Lower leg skin (tissue), 4 donors: ENCODE data around the gene RAD17. TPM values are rescaled to one million over a fixed set of nuclear protein-coding genes. Genes with fewer than 3 reads are reported as not detected.

Experiments
- DNase-seq, 2 donors: peaks; one replicate each; pipeline ENCODE4 v3.0.0-alpha.2; 2019; ENCODE audit warnings: low spot score in 2 of 2
- H3K4me3 ChIP-seq: fragments of 200-600 bp; sonication (generic); 2 replicates; pipeline ENCODE4 v1.5.1; 2017; ENCODE audit warnings: mild to moderate bottlenecking, low read depth; ENCODE audit not compliant: poor library complexity, severe bottlenecking
- POLR2A ChIP-seq, 2 donors: fragments of 450-650 bp; IDR thresholded peaks; one replicate each; pipeline ENCODE4 v1.6.1; 2016 to 2017; ENCODE audit warnings: antibody characterized with exemption in 2 of 2, mild to moderate bottlenecking in 1 of 2, moderate library complexity in 1 of 2
- WGBS, 2 donors: methylation state at CpG; one replicate each; pipeline ENCODE4 v1.1.5; 2018; 5-methylcytosine and 5-hydroxymethylcytosine counted together
- intact Hi-C: fragments of 100-400 bp; cut with DNase I; formaldehyde crosslinking; loops from one replicate; pipeline ENCODE4 v1.15.0; 2023; ENCODE audit warnings: low total_unique reads
- total RNA-seq, 4 donors: library from RNA; depleted of rRNA; stranded (reverse); fragments of >200 nt; gene quantifications; one replicate each; pipeline ENCODE4 v1.1.0, GENCODE V29; 2016
- TF ChIP-seq, protein P1 (sequence below), 3 donors: fragments of 450-650 bp; IDR thresholded peaks; one replicate each; pipeline ENCODE4 v1.5.1; 2016; ENCODE audit warnings: antibody characterized with exemption in 3 of 3, mild to moderate bottlenecking in 3 of 3, moderate library complexity in 2 of 3

Gene RAD17
- total RNA-seq, 4 donors from 2014 or later = 9.0 to 21.2 (median 12.9) TPM

DNA sequence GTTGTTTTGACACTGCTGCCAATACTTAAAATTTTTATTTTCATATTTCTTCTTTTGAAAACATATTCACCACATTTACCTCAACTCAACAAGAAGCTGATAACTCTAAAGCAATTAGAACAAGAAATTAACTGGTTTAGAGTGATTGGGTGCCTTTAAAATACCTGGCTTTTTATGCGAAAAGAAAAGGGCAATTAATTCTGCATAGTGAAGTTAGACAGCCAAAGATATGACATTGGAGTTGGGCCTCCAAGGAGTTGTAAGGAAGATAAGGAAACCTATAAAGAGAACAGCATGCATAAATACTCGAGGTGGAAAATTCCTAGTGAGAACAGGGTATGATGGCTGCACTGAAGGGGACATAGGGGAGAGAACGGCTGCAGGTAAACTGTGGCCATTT is 9.9 kb upstream of the RAD17 start:
- WGBS, 2 donors = 90 to 92% methylated on average over 3 of the region's 3 CpGs
- intact Hi-C loops = no loop called here

DNA sequence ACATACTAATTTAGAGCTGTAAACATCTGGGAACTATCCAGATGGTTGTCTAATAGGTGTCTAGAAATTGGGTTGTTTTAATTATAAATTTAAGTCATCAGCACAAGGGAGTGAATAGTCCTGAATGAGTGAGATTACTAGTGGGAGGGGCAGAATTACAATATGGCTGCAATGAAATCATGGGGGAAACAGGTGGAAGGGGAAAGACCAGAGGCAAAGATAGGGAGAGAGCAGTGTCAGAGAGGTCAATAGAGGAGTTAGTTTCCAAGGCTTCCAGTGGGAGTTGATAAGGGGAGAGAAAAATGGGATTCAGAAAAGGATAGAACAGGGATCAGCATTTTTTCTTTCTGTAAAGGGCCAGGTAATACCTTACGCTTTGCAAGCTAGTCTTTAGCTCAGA is 9.2 kb upstream of the RAD17 start:
- WGBS, 2 donors = 94 to 96% methylated on average over 1 of the region's 1 CpG
- DNase-seq = no peak
- H3K4me3 ChIP-seq = no peak overlapping the region
- TF ChIP-seq, protein P1, sequence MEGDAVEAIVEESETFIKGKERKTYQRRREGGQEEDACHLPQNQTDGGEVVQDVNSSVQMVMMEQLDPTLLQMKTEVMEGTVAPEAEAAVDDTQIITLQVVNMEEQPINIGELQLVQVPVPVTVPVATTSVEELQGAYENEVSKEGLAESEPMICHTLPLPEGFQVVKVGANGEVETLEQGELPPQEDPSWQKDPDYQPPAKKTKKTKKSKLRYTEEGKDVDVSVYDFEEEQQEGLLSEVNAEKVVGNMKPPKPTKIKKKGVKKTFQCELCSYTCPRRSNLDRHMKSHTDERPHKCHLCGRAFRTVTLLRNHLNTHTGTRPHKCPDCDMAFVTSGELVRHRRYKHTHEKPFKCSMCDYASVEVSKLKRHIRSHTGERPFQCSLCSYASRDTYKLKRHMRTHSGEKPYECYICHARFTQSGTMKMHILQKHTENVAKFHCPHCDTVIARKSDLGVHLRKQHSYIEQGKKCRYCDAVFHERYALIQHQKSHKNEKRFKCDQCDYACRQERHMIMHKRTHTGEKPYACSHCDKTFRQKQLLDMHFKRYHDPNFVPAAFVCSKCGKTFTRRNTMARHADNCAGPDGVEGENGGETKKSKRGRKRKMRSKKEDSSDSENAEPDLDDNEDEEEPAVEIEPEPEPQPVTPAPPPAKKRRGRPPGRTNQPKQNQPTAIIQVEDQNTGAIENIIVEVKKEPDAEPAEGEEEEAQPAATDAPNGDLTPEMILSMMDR (IDR thresholded peaks at IDR 0.05) = no peak
- TF ChIP-seq POLR2A (IDR thresholded peaks at IDR 0.05) = no peak
- intact Hi-C loops = no loop called here

More for the DNA sequence above, 9.9 kb upstream of the RAD17 start:
- no peak overlapping the region for H3K4me3 ChIP-seq
- DNase-seq = no peak
- no peak for TF ChIP-seq POLR2A (IDR thresholded peaks at IDR 0.05)
- TF ChIP-seq, protein P1 (IDR thresholded peaks at IDR 0.05) = no peak

DNA sequence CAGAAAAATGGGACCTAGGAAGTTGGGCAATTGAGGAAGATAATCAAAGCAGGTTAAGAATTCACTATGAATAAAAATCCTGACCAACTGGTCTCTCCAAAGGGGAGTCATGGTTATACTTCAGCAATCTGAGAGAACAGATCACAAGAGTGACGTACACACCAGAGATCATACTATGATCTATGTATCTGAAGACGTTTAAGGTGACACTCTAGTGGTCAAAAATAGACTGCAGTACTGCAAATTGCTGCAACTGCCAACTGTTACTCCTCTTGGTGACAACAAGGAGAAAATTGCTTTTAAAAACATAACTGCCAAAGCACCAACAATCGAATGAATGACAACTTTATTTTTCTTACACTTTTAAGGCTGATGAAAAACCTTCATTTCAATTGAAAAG is 5.2 kb upstream of the RAD17 start:
- no peak for TF ChIP-seq POLR2A (IDR thresholded peaks at IDR 0.05)
- TF ChIP-seq, protein P1 (IDR thresholded peaks at IDR 0.05) = no peak
- DNase-seq = no peak
- no peak overlapping the region for H3K4me3 ChIP-seq
- WGBS, 2 donors = 53 to 55% methylated on average over 3 of the region's 3 CpGs
- intact Hi-C loops = no loop called here

DNA sequence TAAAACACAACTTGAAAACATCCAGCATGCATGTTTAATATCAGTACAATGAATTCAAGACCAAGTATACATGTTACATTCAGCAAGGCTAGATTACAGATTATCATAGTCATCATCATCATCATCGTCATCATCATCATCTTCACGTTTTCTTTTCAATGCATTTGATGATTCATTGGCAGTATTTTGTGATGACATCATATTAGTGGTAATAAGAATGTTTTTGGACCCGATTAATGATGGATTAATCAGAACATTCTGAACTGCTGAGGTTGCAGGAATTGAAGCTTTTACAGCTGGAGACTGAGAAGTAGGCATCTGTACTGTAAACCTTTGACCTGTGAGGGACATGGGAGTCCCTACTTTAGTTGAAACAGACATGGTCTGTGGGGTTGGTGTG is 4.8 kb upstream of the RAD17 start:
- DNase-seq = no peak
- intact Hi-C loops = no loop called here
- no peak overlapping the region for H3K4me3 ChIP-seq
- TF ChIP-seq, protein P1 (IDR thresholded peaks at IDR 0.05) = no peak
- no peak for TF ChIP-seq POLR2A (IDR thresholded peaks at IDR 0.05)
- WGBS, 2 donors = 49 to 52% methylated on average over 3 of the region's 3 CpGs

DNA sequence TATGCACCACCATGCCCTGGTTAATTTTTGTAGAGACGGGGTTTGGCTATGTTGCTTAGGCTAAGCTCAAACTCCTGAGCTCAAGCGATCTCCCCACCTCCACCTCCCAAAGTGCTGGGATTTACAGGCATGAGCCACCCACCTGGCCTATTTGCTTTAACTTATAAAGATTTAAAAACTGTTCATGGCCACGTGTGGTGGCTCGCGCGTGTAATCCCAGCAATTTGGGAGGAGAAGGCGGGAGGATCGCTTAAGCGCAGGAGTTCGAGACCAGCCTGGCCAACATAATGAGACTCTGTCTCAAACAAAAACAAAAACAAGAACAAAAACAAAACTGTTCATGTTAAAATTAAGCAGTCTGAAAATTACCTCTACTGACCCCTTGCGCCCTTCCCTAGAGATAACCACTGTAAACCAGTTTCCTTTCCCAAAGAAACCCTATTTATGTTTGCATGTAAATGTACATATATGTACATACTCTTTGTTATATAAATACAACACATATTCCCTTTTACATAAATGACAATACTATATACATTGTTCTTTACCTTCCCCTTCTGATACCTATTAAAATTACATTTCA is 1.8 kb upstream of the RAD17 start:
- H3K4me3 ChIP-seq = no peak overlapping the region
- no peak for TF ChIP-seq POLR2A (IDR thresholded peaks at IDR 0.05)
- TF ChIP-seq, protein P1 (IDR thresholded peaks at IDR 0.05) = no peak
- intact Hi-C loops = no loop called here
- no peak for DNase-seq
- 90 to 94% methylated on average over 11 of the region's 11 CpGs for WGBS, 2 donors
